Measurements from ENCODE around the gene CAMK1D. TPM values are rescaled to one million over a fixed set of nuclear protein-coding genes. Genes with fewer than 3 reads are reported as not detected.

CAMK1D gene
- total and polyA plus RNA-seq, 9 donors: 1.9 to 7.4 (median 3.9) TPM

GRCh38 chr10:12409613-12410012 is 60.3 kb downstream of the CAMK1D start:
- Histone ChIP-seq H3K4me3 (ENCODE audit: low read length) (no peak overlapping the region), H3K36me3 (ENCODE audit: control insufficient read depth, insufficient read depth, low read length) (no peaks in the 10 kb centered on the region), H3K4me1 (ENCODE audit: control insufficient read depth, insufficient read depth, low read length) (no peaks in the 10 kb centered on the region), H3K27ac (ENCODE audit: low read length) (no peak overlapping the region), H3K27me3 (ENCODE audit: control insufficient read depth, insufficient read depth, low read length) (no peaks in the 10 kb centered on the region), H3K9me3 (replicated peaks; ENCODE audit: control insufficient read depth, low read depth, low read length) (no peaks in the 10 kb centered on the region)
- DNase-seq: no peak
- WGBS (ENCODE audit: insufficient coverage): 95% methylated on average over 3 of the region's 5 CpGs

GRCh38 chr10:12412666-12413368 is 63.5 kb downstream of the CAMK1D start:
- H3K27me3 ChIP-seq (ENCODE audit: control insufficient read depth, insufficient read depth, low read length): no peaks in the 10 kb centered on the region
- H3K36me3 ChIP-seq (ENCODE audit: control insufficient read depth, insufficient read depth, low read length): no peaks in the 10 kb centered on the region
- DNase-seq: no peak
- no peaks in the 10 kb centered on the region for H3K9me3 ChIP-seq (replicated peaks; ENCODE audit: control insufficient read depth, low read depth, low read length)
- no peak overlapping the region for H3K4me3 ChIP-seq (ENCODE audit: low read length)
- no peak overlapping the region for H3K27ac ChIP-seq (ENCODE audit: low read length)
- H3K4me1 ChIP-seq (ENCODE audit: control insufficient read depth, insufficient read depth, low read length): no peaks in the 10 kb centered on the region
- 80% methylated on average over 1 of the region's 9 CpGs for WGBS (ENCODE audit: insufficient coverage)

GRCh38 chr10:12413369-12413711 is 64.0 kb downstream of the CAMK1D start:
- H3K4me1 ChIP-seq (ENCODE audit: control insufficient read depth, insufficient read depth, low read length): peaks cover 5% of the 10 kb centered on the region
- H3K4me3 ChIP-seq (ENCODE audit: low read length): no peak overlapping the region
- no peak for DNase-seq
- 83% methylated on average over 1 of the region's 1 CpG for WGBS (ENCODE audit: insufficient coverage)
- H3K9me3 ChIP-seq (replicated peaks; ENCODE audit: control insufficient read depth, low read depth, low read length): no peaks in the 10 kb centered on the region
- H3K27me3 ChIP-seq (ENCODE audit: control insufficient read depth, insufficient read depth, low read length): no peaks in the 10 kb centered on the region
- H3K27ac ChIP-seq (ENCODE audit: low read length): no peak overlapping the region
- H3K36me3 ChIP-seq (ENCODE audit: control insufficient read depth, insufficient read depth, low read length): no peaks in the 10 kb centered on the region

GRCh38 chr10:12414278-12414989 is 65.1 kb downstream of the CAMK1D start:
- Histone ChIP-seq H3K4me3 (ENCODE audit: low read length) (no peak overlapping the region), H3K9me3 (replicated peaks; ENCODE audit: control insufficient read depth, low read depth, low read length) (no peaks in the 10 kb centered on the region), H3K4me1 (ENCODE audit: control insufficient read depth, insufficient read depth, low read length) (peaks cover 12% of the 10 kb centered on the region), H3K36me3 (ENCODE audit: control insufficient read depth, insufficient read depth, low read length) (no peaks in the 10 kb centered on the region), H3K27ac (ENCODE audit: low read length) (no peak overlapping the region), H3K27me3 (ENCODE audit: control insufficient read depth, insufficient read depth, low read length) (no peaks in the 10 kb centered on the region)
- WGBS (ENCODE audit: insufficient coverage): 80% methylated on average over 1 of the region's 9 CpGs
- peak; percentile 44 for DNase-seq

- peak; percentile 54 for DNase-seq
- peak overlapping the region; percentile 60 for H3K27ac ChIP-seq (ENCODE audit: low read length)
Observed at GRCh38 chr10:12416344-12417050, 67.2 kb downstream of the CAMK1D start.

GRCh38 chr10:12417331-12417730 is 68.0 kb downstream of the CAMK1D start:
- Histone ChIP-seq H3K9me3 (replicated peaks; ENCODE audit: control insufficient read depth, low read depth, low read length) (no peaks in the 10 kb centered on the region), H3K27ac (ENCODE audit: low read length) (peak overlapping the region; percentile 23), H3K36me3 (ENCODE audit: control insufficient read depth, insufficient read depth, low read length) (no peaks in the 10 kb centered on the region), H3K4me3 (ENCODE audit: low read length) (no peak overlapping the region), H3K27me3 (ENCODE audit: control insufficient read depth, insufficient read depth, low read length) (no peaks in the 10 kb centered on the region), H3K4me1 (ENCODE audit: control insufficient read depth, insufficient read depth, low read length) (peaks cover 12% of the 10 kb centered on the region)
- no peak for DNase-seq
- 94% methylated on average over 3 of the region's 6 CpGs for WGBS (ENCODE audit: insufficient coverage)

More at GRCh38 chr10:12416344-12417050, 67.2 kb downstream of the CAMK1D start:
- no peaks in the 10 kb centered on the region for H3K36me3 ChIP-seq (ENCODE audit: control insufficient read depth, insufficient read depth, low read length)
- 49% methylated on average over 9 of the region's 13 CpGs for WGBS (ENCODE audit: insufficient coverage)
- no peak overlapping the region for H3K4me3 ChIP-seq (ENCODE audit: low read length)
- H3K9me3 ChIP-seq (replicated peaks; ENCODE audit: control insufficient read depth, low read depth, low read length): no peaks in the 10 kb centered on the region
- H3K4me1 ChIP-seq (ENCODE audit: control insufficient read depth, insufficient read depth, low read length): peaks cover 12% of the 10 kb centered on the region
- no peaks in the 10 kb centered on the region for H3K27me3 ChIP-seq (ENCODE audit: control insufficient read depth, insufficient read depth, low read length)

GRCh38 chr10:12418000-12418399 is 68.7 kb downstream of the CAMK1D start:
- Histone ChIP-seq H3K36me3 (ENCODE audit: control insufficient read depth, insufficient read depth, low read length) (no peaks in the 10 kb centered on the region), H3K27ac (ENCODE audit: low read length) (no peak overlapping the region), H3K4me3 (ENCODE audit: low read length) (no peak overlapping the region), H3K27me3 (ENCODE audit: control insufficient read depth, insufficient read depth, low read length) (no peaks in the 10 kb centered on the region), H3K4me1 (ENCODE audit: control insufficient read depth, insufficient read depth, low read length) (peaks cover 12% of the 10 kb centered on the region), H3K9me3 (replicated peaks; ENCODE audit: control insufficient read depth, low read depth, low read length) (no peaks in the 10 kb centered on the region)
- WGBS (ENCODE audit: insufficient coverage): 45% methylated on average over 6 of the region's 7 CpGs
- DNase-seq: peak; percentile 74

GRCh38 chr10:12418725-12419261 is 69.4 kb downstream of the CAMK1D start:
- WGBS (ENCODE audit: insufficient coverage): 59% methylated on average over 8 of the region's 13 CpGs
- H3K4me3 ChIP-seq (ENCODE audit: low read length): no peak overlapping the region
- peak; percentile 77 for DNase-seq
- H3K4me1 ChIP-seq (ENCODE audit: control insufficient read depth, insufficient read depth, low read length): peaks cover 12% of the 10 kb centered on the region
- no peaks in the 10 kb centered on the region for H3K27me3 ChIP-seq (ENCODE audit: control insufficient read depth, insufficient read depth, low read length)
- peak overlapping the region; percentile 70 for H3K27ac ChIP-seq (ENCODE audit: low read length)
- no peaks in the 10 kb centered on the region for H3K9me3 ChIP-seq (replicated peaks; ENCODE audit: control insufficient read depth, low read depth, low read length)
- H3K36me3 ChIP-seq (ENCODE audit: control insufficient read depth, insufficient read depth, low read length): no peaks in the 10 kb centered on the region

GRCh38 chr10:12419262-12419847 is 70.0 kb downstream of the CAMK1D start:
- Histone ChIP-seq H3K9me3 (replicated peaks; ENCODE audit: control insufficient read depth, low read depth, low read length) (no peaks in the 10 kb centered on the region), H3K27me3 (ENCODE audit: control insufficient read depth, insufficient read depth, low read length) (no peaks in the 10 kb centered on the region), H3K4me1 (ENCODE audit: control insufficient read depth, insufficient read depth, low read length) (peaks cover 12% of the 10 kb centered on the region), H3K36me3 (ENCODE audit: control insufficient read depth, insufficient read depth, low read length) (no peaks in the 10 kb centered on the region), H3K4me3 (ENCODE audit: low read length) (no peak overlapping the region), H3K27ac (ENCODE audit: low read length) (peak overlapping the region; percentile 70)
- WGBS (ENCODE audit: insufficient coverage): 39% methylated on average over 5 of the region's 9 CpGs
- peak; percentile 94 for DNase-seq
